GM12872 (cell line): Measurements from ENCODE around the gene SLC22A1.
A peak's percentile ranks its signal among the peaks of the same experiment; 100 is the strongest.

Experiments
- TF ChIP-seq, protein P1 (sequence below): IDR thresholded peaks from 3 replicates; pipeline ENCODE4 v1.5.1; 2011; ENCODE audit warnings: low read depth, mild to moderate bottlenecking, low read length, moderate library complexity; ENCODE audit not compliant: insufficient read depth

SLC22A1 gene

GRCh38 chr6:160133441-160134336 is 12.1 kb downstream of the SLC22A1 start:
- TF ChIP-seq, protein P1, sequence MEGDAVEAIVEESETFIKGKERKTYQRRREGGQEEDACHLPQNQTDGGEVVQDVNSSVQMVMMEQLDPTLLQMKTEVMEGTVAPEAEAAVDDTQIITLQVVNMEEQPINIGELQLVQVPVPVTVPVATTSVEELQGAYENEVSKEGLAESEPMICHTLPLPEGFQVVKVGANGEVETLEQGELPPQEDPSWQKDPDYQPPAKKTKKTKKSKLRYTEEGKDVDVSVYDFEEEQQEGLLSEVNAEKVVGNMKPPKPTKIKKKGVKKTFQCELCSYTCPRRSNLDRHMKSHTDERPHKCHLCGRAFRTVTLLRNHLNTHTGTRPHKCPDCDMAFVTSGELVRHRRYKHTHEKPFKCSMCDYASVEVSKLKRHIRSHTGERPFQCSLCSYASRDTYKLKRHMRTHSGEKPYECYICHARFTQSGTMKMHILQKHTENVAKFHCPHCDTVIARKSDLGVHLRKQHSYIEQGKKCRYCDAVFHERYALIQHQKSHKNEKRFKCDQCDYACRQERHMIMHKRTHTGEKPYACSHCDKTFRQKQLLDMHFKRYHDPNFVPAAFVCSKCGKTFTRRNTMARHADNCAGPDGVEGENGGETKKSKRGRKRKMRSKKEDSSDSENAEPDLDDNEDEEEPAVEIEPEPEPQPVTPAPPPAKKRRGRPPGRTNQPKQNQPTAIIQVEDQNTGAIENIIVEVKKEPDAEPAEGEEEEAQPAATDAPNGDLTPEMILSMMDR = no peak

GRCh38 chr6:160134779-160135547 is 13.3 kb downstream of the SLC22A1 start:
- TF ChIP-seq, protein P1 = no peak

- TF ChIP-seq, protein P1 = no peak
Observed at GRCh38 chr6:160135907-160136655, 14.5 kb downstream of the SLC22A1 start.

DNA sequence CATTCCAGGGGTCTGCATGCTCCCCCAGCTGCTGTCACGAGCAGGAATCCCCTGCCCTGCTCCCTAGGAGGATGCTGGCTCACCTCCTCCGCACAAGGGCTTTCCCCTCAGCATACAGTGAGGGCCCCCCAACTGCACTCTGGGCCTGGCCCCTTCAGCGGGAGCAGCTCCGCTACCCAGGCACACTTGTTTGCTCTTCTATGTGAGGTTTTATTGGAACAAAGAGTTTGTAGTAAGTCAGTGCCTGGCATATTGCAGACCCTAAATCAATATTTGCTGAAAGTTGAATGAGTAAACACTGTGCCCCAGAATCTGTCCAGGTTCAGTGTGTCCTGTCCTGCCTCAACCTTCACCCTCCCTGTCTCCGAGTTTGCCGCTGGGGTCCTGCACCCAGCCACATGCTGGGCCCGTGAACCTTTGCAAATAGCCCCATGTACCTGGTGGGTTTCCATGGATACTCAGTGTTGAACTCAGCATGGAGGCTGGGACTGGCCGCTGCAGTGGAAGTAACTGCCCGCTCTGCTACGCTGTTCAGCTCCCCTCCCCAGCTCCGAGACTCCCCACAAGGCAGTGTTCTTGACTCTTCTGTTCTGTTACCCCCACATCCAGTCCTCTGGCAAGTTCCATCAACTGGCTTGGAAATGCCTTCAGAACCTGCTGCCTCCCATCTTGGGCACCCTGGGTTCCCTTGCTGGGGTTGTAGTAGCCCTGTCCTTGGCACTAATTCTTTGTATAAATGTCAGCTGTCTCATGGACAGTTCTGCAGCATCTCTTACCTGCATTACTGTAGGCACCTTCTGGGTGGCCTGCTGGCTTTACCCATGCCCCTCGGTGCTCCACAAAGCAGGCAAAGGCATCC is 15.7 kb downstream of the SLC22A1 start:
- TF ChIP-seq, protein P1 = no peak

DNA sequence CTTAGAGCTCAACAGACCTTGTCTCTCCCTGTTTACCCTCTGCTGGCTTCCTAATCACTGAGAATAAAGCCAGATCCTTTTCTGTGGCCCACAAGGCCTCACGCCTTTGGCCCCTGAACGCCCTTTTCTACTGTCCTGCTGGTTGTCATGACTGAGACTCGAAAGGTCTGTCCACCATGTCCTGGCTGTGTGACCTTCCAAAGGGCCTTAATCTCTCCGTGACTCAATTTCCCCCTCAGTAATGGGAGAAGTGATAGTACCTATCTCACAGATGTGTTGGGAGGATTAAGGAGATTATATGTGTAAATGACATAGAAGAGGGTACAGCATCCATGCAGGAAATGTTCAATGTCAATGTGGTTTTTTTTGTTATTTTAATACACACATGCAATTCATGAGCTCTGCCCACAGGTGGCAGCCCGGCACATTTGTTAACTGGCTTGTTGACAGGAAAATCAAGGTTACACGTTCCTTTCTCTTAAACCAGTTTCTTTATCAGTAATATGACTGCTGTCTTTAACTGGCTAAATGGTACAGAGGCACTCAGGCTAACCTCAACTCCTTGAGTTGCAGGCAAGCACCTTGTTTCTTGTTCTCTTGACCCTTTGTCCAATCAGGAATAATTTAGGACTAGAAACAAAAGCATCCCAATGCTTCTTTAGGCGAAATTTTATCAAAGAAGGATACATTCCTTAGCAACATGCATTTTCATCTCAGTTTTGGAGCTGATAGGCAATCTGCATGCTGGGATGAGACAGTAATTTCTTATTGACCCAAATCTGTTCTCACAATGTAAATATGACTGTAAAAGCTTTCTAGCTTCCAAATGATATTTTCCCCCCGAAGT is 16.6 kb downstream of the SLC22A1 start:
- TF ChIP-seq, protein P1 = peak; percentile 83

GRCh38 chr6:160138839-160139419 is 17.3 kb downstream of the SLC22A1 start:
- TF ChIP-seq, protein P1 = no peak
